GM23338 (cell line): ENCODE results near the gene GTF2A2.

ENCODE experiments used
- CREB1 ChIP-seq: fragments of 250-450 bp; sonication (Bioruptor Pico); IDR thresholded peaks from 2 replicates; pipeline ENCODE4 v1.5.0; 2020; ENCODE audit warnings: low read depth, mild to moderate bottlenecking, moderate library complexity
- CTCF ChIP-seq, 2 experiments: fragments of 200-600 bp in 1 of 2; sonication (generic) in 1 of 2; conservative IDR thresholded peaks; 2 replicates each; pipeline versions ENCODE4 v1.5.1 to v1.6.1; 2016 to 2017; ENCODE audit warnings: antibody characterized with exemption in 2 of 2, low read depth in 2 of 2, mild to moderate bottlenecking in 2 of 2, moderate library complexity in 1 of 2
- JUNB ChIP-seq: IDR thresholded peaks from one replicate; pipeline ENCODE4 v1.6.1; 2016; ENCODE audit warnings: antibody characterized with exemption; ENCODE audit not compliant: unreplicated experiment
- POLR2AphosphoS5 ChIP-seq: IDR thresholded peaks from 2 replicates; pipeline ENCODE4 v1.6.1; 2016; ENCODE audit warnings: antibody characterized with exemption, low read depth

DNA sequence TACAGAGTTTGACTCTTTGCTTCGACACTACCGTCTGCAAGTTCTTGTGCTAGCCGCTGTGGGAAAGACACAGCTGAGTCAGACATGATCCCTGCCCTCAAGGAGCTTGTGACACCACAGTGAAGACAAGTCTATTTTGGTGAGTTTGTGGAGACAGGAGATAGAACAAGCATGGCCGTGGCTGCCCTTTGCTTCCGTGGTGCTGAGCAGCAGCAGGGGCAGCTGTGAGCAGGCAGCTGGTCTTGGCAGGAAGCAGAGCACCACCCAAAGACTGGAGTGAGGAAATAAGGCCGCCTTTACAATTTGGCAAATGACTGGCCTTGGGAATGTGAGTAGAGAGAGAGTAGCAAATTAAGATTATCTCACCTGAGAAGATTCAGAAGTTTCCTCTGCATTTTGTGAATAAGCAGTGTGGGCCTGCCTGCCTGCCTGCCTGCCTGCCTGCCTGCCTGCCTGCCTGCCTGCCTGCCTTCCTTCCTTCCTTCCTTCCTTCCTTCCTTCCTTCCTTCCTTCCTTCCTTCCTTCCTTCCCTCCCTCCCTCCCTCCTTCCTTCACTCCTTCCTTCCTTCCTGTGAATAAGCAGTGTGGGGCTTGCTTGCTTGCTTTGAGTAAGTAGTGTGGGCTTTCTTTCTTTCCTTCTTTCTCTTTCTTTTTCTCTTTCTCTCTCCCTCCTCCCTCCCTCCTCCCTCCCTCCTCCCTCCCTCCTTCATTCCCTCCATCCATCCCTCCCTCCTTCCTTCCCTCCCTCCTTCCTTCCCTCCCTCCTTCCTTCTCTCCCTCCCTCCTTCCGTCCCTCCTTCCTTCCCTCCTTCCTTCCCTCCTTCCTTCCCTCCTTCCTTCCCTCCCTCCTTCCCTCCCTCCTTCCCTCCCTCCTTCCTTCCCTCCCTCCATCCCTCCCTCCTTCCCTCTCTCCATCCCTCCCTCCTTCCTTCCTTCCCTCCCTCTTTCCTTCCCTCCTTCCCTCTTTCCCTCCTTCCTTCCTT lies 47.3 kb downstream of the GTF2A2 start:
- 0 out of 4 replicates have a peak, but pooled peaks of 1 of the 2 experiments have one; percentile 19 for TF ChIP-seq CTCF (conservative IDR thresholded peaks at IDR 0.05; ENCODE audit: low read depth in 2 of 2)
- no peak for TF ChIP-seq POLR2AphosphoS5
- no peak for TF ChIP-seq CREB1 (CRISPR knock-in tag)
- TF ChIP-seq JUNB = no peak
